K562 (cell line): ENCODE measurements around the gene PTTG1IP. TPM values are rescaled to one million over a fixed set of nuclear protein-coding genes. Genes with fewer than 3 reads are reported as not detected.

Experiments
- ETV5 ChIP-seq: sonication (generic); formaldehyde crosslinking; IDR thresholded peaks from 2 replicates; pipeline ENCODE4 v1.4.0; 2020; ENCODE audit warnings: low read depth, mild to moderate bottlenecking, missing genetic modification reagents
- HNRNPK ChIP-seq: fragments of 200-400 bp; formaldehyde crosslinking; IDR thresholded peaks from one replicate; pipeline ENCODE4 v1.6.1; 2018; ENCODE audit warnings: mild to moderate bottlenecking, low read depth, low read length; ENCODE audit not compliant: poor library complexity, severe bottlenecking
- MAFG ChIP-seq: fragments of 450-650 bp; conservative IDR thresholded peaks from 2 replicates; pipeline ENCODE4 v1.6.1; 2016; ENCODE audit warnings: missing genetic modification characterization, missing compliant biosample characterization
- PPARD ChIP-seq: fragments of 250-450 bp; sonication (Bioruptor Pico); IDR thresholded peaks from 2 replicates; pipeline ENCODE4 v1.8.0; 2022; ENCODE audit warnings: inconsistent platforms, mild to moderate bottlenecking, moderate library complexity
- PTTG1 ChIP-seq: fragments of 450-650 bp; IDR thresholded peaks from 2 replicates; pipeline ENCODE4 v1.6.1; 2016; ENCODE audit warnings: low read depth, mild to moderate bottlenecking, missing genetic modification characterization, missing compliant biosample characterization
- RCOR1 ChIP-seq, 2 experiments: IDR thresholded peaks; 2 replicates each; pipeline ENCODE4 v1.6.1; 2012; ENCODE audit warnings: low read depth in 2 of 2, low read length in 2 of 2, borderline replicate concordance in 1 of 2, improper control_type of control experiment in 1 of 2
- SAP30 ChIP-seq: fragments of 200-600 bp; sonication (generic); IDR thresholded peaks from 2 replicates; pipeline ENCODE4 v1.6.1; 2012; ENCODE audit warnings: borderline replicate concordance, low read depth, mild to moderate bottlenecking, moderate library complexity, low read length, control low read depth, inconsistent platforms; ENCODE audit not compliant: insufficient read depth, poor library complexity, severe bottlenecking
- SETDB1 ChIP-seq: IDR thresholded peaks from one replicate; pipeline ENCODE4 v1.6.1; 2012; ENCODE audit warnings: low read length, control low read depth, inconsistent platforms
- SMC3 ChIP-seq: conservative IDR thresholded peaks from 2 replicates; pipeline ENCODE4 v1.6.1; 2011; ENCODE audit warnings: low read depth, low read length, improper control_type of control experiment; ENCODE audit not compliant: insufficient read depth
- XRCC5 ChIP-seq: fragments of 200-400 bp; formaldehyde crosslinking; IDR thresholded peaks from 2 replicates; pipeline ENCODE4 v1.6.1; 2017; ENCODE audit warnings: low read depth, mild to moderate bottlenecking, low read length
- ZNF507 ChIP-seq: conservative IDR thresholded peaks from 2 replicates; pipeline ENCODE4 v1.6.1; 2017; ENCODE audit warnings: missing genetic modification characterization, missing compliant biosample characterization
- ZNF644 ChIP-seq: fragments of 200-800 bp; sonication (Bioruptor generic); IDR thresholded peaks from 2 replicates; pipeline ENCODE4 v1.6.1; 2016; ENCODE audit warnings: low read depth, missing genetic modification characterization, missing compliant biosample characterization
- polyA plus RNA-seq, 8 experiments: library from polyadenylated mRNA; depleted of rRNA in 4 of 8; stranded (reverse) in 5 of 8; unstranded in 3 of 8; fragments of >200 nt; fragmentation: Nextera tagmentation in 2 of 8; fragmentation: Illumina TruSeq in 1 of 8; extraction: Ambion mirVana in 2 of 8; extraction: Trizol in 1 of 8; gene quantifications; 2 replicates each; pipeline versions ENCODE4 v1.2.1 to v1.2.3, GENCODE V29; 2011 to 2014; ENCODE audit warnings: inconsistent platforms in 1 of 8, missing spikeins in 1 of 8
- total RNA-seq, 7 experiments: library from RNA; depleted of rRNA in 6 of 7; stranded (reverse); fragments of >200 nt in 6 of 7; fragmentation: Illumina TruSeq in 2 of 7; extraction: Trizol in 2 of 7; gene quantifications; 2 replicates each; pipeline versions ENCODE4 v1.2.1 to v1.2.3, GENCODE V29; 2011 to 2021; ENCODE audit warnings: low replicate concordance in 1 of 7
- TF ChIP-seq, protein P1 (sequence below): sonication (generic); formaldehyde crosslinking; IDR thresholded peaks from 2 replicates; pipeline ENCODE4 v1.8.0; 2022; ENCODE audit warnings: mild to moderate bottlenecking, missing genetic modification reagents
- TF ChIP-seq, protein P2 (sequence below): IDR thresholded peaks from 2 replicates; pipeline ENCODE4 v1.6.1; 2012; ENCODE audit warnings: low read depth, low read length, improper control_type of control experiment, borderline replicate concordance
- TF ChIP-seq, protein P3 (sequence below): fragments of 450-650 bp; IDR thresholded peaks from 2 replicates; pipeline ENCODE4 v1.6.1; 2018; ENCODE audit not compliant: partially characterized antibody
- TF ChIP-seq, protein P4 (sequence below): fragments of 250-450 bp; sonication (Bioruptor Pico); IDR thresholded peaks from 2 replicates; pipeline ENCODE4 v1.9.0; 2021; ENCODE audit warnings: mild to moderate bottlenecking

Gene PTTG1IP
- total and polyA plus RNA-seq, 9 of the 15 experiments (the other 6 are each of a cell fraction or from before 2014, with no cell fraction given), result 5.0 to 99.3 (median 82.4) TPM

DNA sequence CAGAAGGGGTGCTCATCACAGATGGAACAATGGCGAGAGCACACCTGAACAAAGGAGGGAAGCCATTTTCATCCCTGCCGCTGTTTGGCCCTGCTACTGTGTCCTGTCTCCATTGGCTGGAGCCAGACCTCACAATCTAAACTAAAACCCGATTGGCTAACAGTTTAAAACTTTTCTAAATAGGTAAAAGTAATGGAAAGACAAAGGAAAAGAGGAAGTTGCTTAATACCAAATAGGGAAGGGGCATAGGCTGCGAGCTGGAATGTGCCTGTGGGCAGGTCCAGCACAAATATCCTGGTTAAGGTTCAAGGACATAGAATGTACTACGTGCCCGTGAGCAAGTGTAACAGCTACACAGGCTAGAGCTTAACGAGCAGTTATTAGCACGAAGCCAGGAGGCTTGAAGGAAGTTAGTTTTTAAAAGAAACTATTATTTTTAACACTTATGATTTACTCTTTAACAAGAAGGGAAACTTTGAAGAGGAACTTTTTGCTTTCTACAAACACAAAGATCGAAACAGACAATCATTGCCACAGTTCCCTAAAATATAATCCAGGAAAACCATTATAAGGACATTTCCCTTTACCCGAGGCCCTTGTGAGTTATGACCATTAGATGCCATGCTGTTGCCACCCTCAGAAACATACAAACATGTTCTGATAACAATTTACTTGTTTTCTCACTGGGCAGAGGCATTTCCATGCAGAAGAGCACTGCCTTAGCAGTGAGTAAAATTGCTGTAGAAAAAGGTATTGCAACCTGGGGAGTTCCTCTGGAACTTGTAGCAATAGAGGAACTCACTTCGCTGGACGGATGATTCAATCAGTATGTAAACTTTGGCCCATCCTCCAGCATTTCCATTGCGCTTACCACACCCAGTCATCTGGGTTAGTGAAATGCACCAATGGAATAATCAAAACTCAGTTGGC, 4.8 kb upstream of the PTTG1IP start (continued):
- TF ChIP-seq HNRNPK, result no peak
- TF ChIP-seq ZNF507 (tag), result no peak
- TF ChIP-seq XRCC5, result no peak
- TF ChIP-seq, protein P1, sequence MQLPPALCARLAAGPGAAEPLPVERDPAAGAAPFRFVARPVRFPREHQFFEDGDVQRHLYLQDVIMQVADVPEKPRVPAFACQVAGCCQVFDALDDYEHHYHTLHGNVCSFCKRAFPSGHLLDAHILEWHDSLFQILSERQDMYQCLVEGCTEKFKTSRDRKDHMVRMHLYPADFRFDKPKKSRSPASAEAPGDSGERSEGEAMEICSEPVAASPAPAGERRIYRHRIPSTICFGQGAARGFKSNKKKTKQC, result no peak
- TF ChIP-seq SETDB1, result no peak
- TF ChIP-seq MAFG, result no peak
- TF ChIP-seq SMC3, result no peak
- TF ChIP-seq, protein P2, sequence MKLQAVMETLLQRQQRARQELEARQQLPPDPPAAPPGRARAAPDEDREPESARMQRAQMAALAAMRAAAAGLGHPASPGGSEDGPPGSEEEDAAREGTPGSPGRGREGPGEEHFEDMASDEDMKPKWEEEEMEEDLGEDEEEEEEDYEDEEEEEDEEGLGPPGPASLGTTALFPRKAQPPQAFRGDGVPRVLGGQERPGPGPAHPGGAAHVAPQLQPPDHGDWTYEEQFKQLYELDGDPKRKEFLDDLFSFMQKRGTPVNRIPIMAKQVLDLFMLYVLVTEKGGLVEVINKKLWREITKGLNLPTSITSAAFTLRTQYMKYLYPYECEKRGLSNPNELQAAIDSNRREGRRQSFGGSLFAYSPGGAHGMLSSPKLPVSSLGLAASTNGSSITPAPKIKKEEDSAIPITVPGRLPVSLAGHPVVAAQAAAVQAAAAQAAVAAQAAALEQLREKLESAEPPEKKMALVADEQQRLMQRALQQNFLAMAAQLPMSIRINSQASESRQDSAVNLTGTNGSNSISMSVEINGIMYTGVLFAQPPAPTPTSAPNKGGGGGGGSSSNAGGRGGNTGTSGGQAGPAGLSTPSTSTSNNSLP, result peak; percentile 41; the same call in 1 of the 2 replicates
- TF ChIP-seq ZNF644 (tag), result no peak; the same call in 1 of the 2 replicates
- TF ChIP-seq, protein P3, sequence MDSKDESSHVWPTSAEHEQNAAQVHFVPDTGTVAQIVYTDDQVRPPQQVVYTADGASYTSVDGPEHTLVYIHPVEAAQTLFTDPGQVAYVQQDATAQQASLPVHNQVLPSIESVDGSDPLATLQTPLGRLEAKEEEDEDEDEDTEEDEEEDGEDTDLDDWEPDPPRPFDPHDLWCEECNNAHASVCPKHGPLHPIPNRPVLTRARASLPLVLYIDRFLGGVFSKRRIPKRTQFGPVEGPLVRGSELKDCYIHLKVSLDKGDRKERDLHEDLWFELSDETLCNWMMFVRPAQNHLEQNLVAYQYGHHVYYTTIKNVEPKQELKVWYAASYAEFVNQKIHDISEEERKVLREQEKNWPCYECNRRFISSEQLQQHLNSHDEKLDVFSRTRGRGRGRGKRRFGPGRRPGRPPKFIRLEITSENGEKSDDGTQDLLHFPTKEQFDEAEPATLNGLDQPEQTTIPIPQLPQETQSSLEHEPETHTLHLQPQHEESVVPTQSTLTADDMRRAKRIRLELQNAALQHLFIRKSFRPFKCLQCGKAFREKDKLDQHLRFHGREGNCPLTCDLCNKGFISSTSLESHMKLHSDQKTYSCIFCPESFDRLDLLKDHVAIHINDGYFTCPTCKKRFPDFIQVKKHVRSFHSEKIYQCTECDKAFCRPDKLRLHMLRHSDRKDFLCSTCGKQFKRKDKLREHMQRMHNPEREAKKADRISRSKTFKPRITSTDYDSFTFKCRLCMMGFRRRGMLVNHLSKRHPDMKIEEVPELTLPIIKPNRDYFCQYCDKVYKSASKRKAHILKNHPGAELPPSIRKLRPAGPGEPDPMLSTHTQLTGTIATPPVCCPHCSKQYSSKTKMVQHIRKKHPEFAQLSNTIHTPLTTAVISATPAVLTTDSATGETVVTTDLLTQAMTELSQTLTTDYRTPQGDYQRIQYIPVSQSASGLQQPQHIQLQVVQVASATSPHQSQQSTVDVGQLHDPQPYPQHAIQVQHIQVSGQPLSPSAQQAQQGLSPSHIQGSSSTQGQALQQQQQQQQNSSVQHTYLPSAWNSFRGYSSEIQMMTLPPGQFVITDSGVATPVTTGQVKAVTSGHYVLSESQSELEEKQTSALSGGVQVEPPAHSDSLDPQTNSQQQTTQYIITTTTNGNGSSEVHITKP, result no peak
- TF ChIP-seq, protein P4, sequence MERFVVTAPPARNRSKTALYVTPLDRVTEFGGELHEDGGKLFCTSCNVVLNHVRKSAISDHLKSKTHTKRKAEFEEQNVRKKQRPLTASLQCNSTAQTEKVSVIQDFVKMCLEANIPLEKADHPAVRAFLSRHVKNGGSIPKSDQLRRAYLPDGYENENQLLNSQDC (CRISPR knock-in tag), result no peak
- peak in 1 of 2 experiments; percentile 78; a peak in 1 of 4 replicates for TF ChIP-seq RCOR1 (IDR thresholded peaks at IDR 0.05; ENCODE audit: borderline replicate concordance in 1 of 2, low read depth in 2 of 2, low read length in 2 of 2)
- no peak for TF ChIP-seq ETV5 (CRISPR knock-in tag)
- peak; percentile 43 for TF ChIP-seq PTTG1
- TF ChIP-seq PPARD, result no peak
- no peak for TF ChIP-seq SAP30
